ENCODE results near the gene TEX13D.

DNA sequence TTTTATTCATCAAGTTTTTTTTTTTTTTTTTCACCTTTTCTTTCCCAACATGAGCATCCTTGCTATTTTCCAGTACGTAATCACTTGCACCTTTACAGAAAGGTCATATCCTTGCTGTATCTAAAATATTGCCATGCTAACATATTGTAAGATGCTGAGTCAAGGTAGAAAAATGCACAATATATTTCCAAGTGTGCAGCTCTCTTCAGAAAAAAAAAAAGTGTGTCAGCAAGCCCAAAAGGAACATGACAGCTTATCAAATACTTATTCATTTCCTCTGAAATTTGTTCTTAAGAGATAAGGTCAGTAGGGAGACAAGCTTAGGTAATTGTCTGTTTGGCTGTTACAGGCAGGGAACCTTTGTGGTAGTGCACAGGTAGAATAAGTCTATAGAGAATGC is 40.9 kb downstream of the TEX13D start:
- TF ChIP-seq ARNT (IDR thresholded peaks at IDR 0.05) = no peak
- TF ChIP-seq HDGF (IDR thresholded peaks at IDR 0.05; ENCODE audit: borderline replicate concordance) = no peak
- TF ChIP-seq, protein P1, sequence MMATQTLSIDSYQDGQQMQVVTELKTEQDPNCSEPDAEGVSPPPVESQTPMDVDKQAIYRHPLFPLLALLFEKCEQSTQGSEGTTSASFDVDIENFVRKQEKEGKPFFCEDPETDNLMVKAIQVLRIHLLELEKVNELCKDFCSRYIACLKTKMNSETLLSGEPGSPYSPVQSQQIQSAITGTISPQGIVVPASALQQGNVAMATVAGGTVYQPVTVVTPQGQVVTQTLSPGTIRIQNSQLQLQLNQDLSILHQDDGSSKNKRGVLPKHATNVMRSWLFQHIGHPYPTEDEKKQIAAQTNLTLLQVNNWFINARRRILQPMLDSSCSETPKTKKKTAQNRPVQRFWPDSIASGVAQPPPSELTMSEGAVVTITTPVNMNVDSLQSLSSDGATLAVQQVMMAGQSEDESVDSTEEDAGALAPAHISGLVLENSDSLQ (IDR thresholded peaks at IDR 0.05) = no peak
- no peak for TF ChIP-seq ZNF384 (IDR thresholded peaks at IDR 0.05)
- TF ChIP-seq FOXA1 (IDR thresholded peaks at IDR 0.05) = no peak
- no peak for TF ChIP-seq SP1 (IDR thresholded peaks at IDR 0.05)
- TF ChIP-seq BHLHE40 (IDR thresholded peaks at IDR 0.05; ENCODE audit: borderline replicate concordance) = no peak
- TF ChIP-seq FOXM1 (IDR thresholded peaks at IDR 0.05; ENCODE audit: borderline replicate concordance) = no peak
- no peak for TF ChIP-seq ELF4 (IDR thresholded peaks at IDR 0.05)
- TF ChIP-seq TARDBP (IDR thresholded peaks at IDR 0.05) = no peak

Data from HEK293T (cell line).